Measurements from ENCODE around the gene RAB40AL.

RAB40AL gene

GRCh38 chrX:102983205-102983604 lies 46.1 kb downstream of the RAB40AL start:
- DNase-seq (ENCODE audit: low read depth in 2 of 2) = no peak

- no peak for DNase-seq (ENCODE audit: low read depth in 2 of 2)
Observed at GRCh38 chrX:102985192-102985591, 48.1 kb downstream of the RAB40AL start.

Measured in stimulated activated CD8-positive, alpha-beta memory T cell treated with anti-CD3 and anti-CD28 coated beads, Interleukin-15, amount 100 ng/mL, for 48 hours (primary cell).